ENCODE results near the gene KLHL29.

Gene KLHL29

GRCh38 chr2:23666241-23666979, 281.4 kb downstream of the KLHL29 start:
- Mint-ChIP-seq H3K9me3 (no peaks in the 10 kb centered on the region), H3K27ac (no peak overlapping the region), H3K36me3 (ENCODE audit: low read depth) (no peaks in the 10 kb centered on the region), H3K4me1 (ENCODE audit: low read depth) (no peaks in the 10 kb centered on the region), H3K27me3 (peaks cover 38% of the 10 kb centered on the region), H3K4me3 (no peak overlapping the region)
- intact Hi-C loops (cut with micrococcal nuclease) = no loop called here

GRCh38 chr2:23666980-23667357, 282.0 kb downstream of the KLHL29 start:
- Mint-ChIP-seq H3K36me3 (ENCODE audit: low read depth) (no peaks in the 10 kb centered on the region), H3K9me3 (no peaks in the 10 kb centered on the region), H3K4me1 (ENCODE audit: low read depth) (no peaks in the 10 kb centered on the region), H3K4me3 (no peak overlapping the region), H3K27me3 (peaks cover 34% of the 10 kb centered on the region), H3K27ac (no peak overlapping the region)
- intact Hi-C loops (cut with micrococcal nuclease) = no loop called here

GRCh38 chr2:23668756-23669304, 283.9 kb downstream of the KLHL29 start:
- Mint-ChIP-seq H3K9me3 (no peaks in the 10 kb centered on the region), H3K27ac (no peak overlapping the region), H3K36me3 (ENCODE audit: low read depth) (no peaks in the 10 kb centered on the region), H3K4me3 (no peak overlapping the region), H3K27me3 (peaks cover 15% of the 10 kb centered on the region), H3K4me1 (ENCODE audit: low read depth) (no peaks in the 10 kb centered on the region)
- intact Hi-C loops (cut with micrococcal nuclease) = no loop called here

- no peak overlapping the region for H3K4me3 Mint-ChIP-seq
- no peaks in the 10 kb centered on the region for H3K4me1 Mint-ChIP-seq (ENCODE audit: low read depth)
- H3K9me3 Mint-ChIP-seq = no peaks in the 10 kb centered on the region
- H3K27ac Mint-ChIP-seq = no peak overlapping the region
- H3K27me3 Mint-ChIP-seq = peaks cover 9% of the 10 kb centered on the region
- intact Hi-C loops (cut with micrococcal nuclease) = no loop called here
- H3K36me3 Mint-ChIP-seq (ENCODE audit: low read depth) = no peaks in the 10 kb centered on the region
These were observed 284.6 kb downstream of the KLHL29 start for GRCh38 chr2:23669413-23670244.

- no peaks in the 10 kb centered on the region for H3K9me3 Mint-ChIP-seq
- H3K27me3 Mint-ChIP-seq = peaks cover 8% of the 10 kb centered on the region
- no peaks in the 10 kb centered on the region for H3K36me3 Mint-ChIP-seq (ENCODE audit: low read depth)
- H3K4me1 Mint-ChIP-seq (ENCODE audit: low read depth) = no peaks in the 10 kb centered on the region
- intact Hi-C loops (cut with micrococcal nuclease) = no loop called here
- H3K4me3 Mint-ChIP-seq = no peak overlapping the region
- H3K27ac Mint-ChIP-seq = no peak overlapping the region
These were observed 285.2 kb downstream of the KLHL29 start for GRCh38 chr2:23670245-23670592.

GRCh38 chr2:23673082-23673481, 288.1 kb downstream of the KLHL29 start:
- Mint-ChIP-seq H3K4me1 (ENCODE audit: low read depth) (no peaks in the 10 kb centered on the region), H3K27ac (no peak overlapping the region), H3K36me3 (ENCODE audit: low read depth) (no peaks in the 10 kb centered on the region), H3K4me3 (no peak overlapping the region), H3K27me3 (no peaks in the 10 kb centered on the region), H3K9me3 (no peaks in the 10 kb centered on the region)
- intact Hi-C loops (cut with micrococcal nuclease) = no loop called here

GRCh38 chr2:23673830-23674679, 289.1 kb downstream of the KLHL29 start:
- no peaks in the 10 kb centered on the region for H3K36me3 Mint-ChIP-seq (ENCODE audit: low read depth)
- no peaks in the 10 kb centered on the region for H3K27me3 Mint-ChIP-seq
- no peak overlapping the region for H3K27ac Mint-ChIP-seq
- intact Hi-C loops (cut with micrococcal nuclease) = no loop called here
- no peaks in the 10 kb centered on the region for H3K9me3 Mint-ChIP-seq
- no peak overlapping the region for H3K4me3 Mint-ChIP-seq
- no peaks in the 10 kb centered on the region for H3K4me1 Mint-ChIP-seq (ENCODE audit: low read depth)

GRCh38 chr2:23675506-23675905, 290.5 kb downstream of the KLHL29 start:
- Mint-ChIP-seq H3K36me3 (ENCODE audit: low read depth) (no peaks in the 10 kb centered on the region), H3K4me3 (no peak overlapping the region), H3K27ac (no peak overlapping the region), H3K4me1 (ENCODE audit: low read depth) (no peaks in the 10 kb centered on the region), H3K9me3 (no peaks in the 10 kb centered on the region), H3K27me3 (peaks cover 2% of the 10 kb centered on the region)
- intact Hi-C loops (cut with micrococcal nuclease) = no loop called here

GRCh38 chr2:23677836-23678235, 292.9 kb downstream of the KLHL29 start:
- no peak overlapping the region for H3K4me3 Mint-ChIP-seq
- no peak overlapping the region for H3K27ac Mint-ChIP-seq
- no peaks in the 10 kb centered on the region for H3K36me3 Mint-ChIP-seq (ENCODE audit: low read depth)
- H3K4me1 Mint-ChIP-seq (ENCODE audit: low read depth) = no peaks in the 10 kb centered on the region
- peaks cover 6% of the 10 kb centered on the region for H3K27me3 Mint-ChIP-seq
- no peaks in the 10 kb centered on the region for H3K9me3 Mint-ChIP-seq
- intact Hi-C loops (cut with micrococcal nuclease) = no loop called here

GRCh38 chr2:23679044-23679443, 294.1 kb downstream of the KLHL29 start:
- intact Hi-C loops (cut with micrococcal nuclease) = no loop called here

GRCh38 chr2:23680951-23681350, 296.0 kb downstream of the KLHL29 start:
- H3K9me3 Mint-ChIP-seq = no peaks in the 10 kb centered on the region
- no peak overlapping the region for H3K27ac Mint-ChIP-seq
- no peak overlapping the region for H3K4me3 Mint-ChIP-seq
- H3K4me1 Mint-ChIP-seq (ENCODE audit: low read depth) = peaks cover 5% of the 10 kb centered on the region
- intact Hi-C loops (cut with micrococcal nuclease) = no loop called here
- no peaks in the 10 kb centered on the region for H3K36me3 Mint-ChIP-seq (ENCODE audit: low read depth)
- peaks cover 20% of the 10 kb centered on the region for H3K27me3 Mint-ChIP-seq

More at GRCh38 chr2:23679044-23679443, 294.1 kb downstream of the KLHL29 start:
- Mint-ChIP-seq H3K36me3 (ENCODE audit: low read depth) (no peaks in the 10 kb centered on the region), H3K9me3 (no peaks in the 10 kb centered on the region), H3K27me3 (peaks cover 6% of the 10 kb centered on the region), H3K27ac (no peak overlapping the region), H3K4me3 (no peak overlapping the region), H3K4me1 (ENCODE audit: low read depth) (no peaks in the 10 kb centered on the region)

- intact Hi-C loops (cut with micrococcal nuclease) = no loop called here
- Mint-ChIP-seq H3K27me3 (peaks cover 25% of the 10 kb centered on the region), H3K4me3 (no peak overlapping the region), H3K9me3 (no peaks in the 10 kb centered on the region), H3K4me1 (ENCODE audit: low read depth) (peaks cover 5% of the 10 kb centered on the region), H3K36me3 (ENCODE audit: low read depth) (no peaks in the 10 kb centered on the region), H3K27ac (no peak overlapping the region)
These were observed 296.6 kb downstream of the KLHL29 start for GRCh38 chr2:23681356-23682140.

- H3K36me3 Mint-ChIP-seq (ENCODE audit: low read depth) = no peaks in the 10 kb centered on the region
- H3K4me1 Mint-ChIP-seq (ENCODE audit: low read depth) = peaks cover 5% of the 10 kb centered on the region
- no peak overlapping the region for H3K27ac Mint-ChIP-seq
- no peaks in the 10 kb centered on the region for H3K9me3 Mint-ChIP-seq
- no peak overlapping the region for H3K4me3 Mint-ChIP-seq
- peaks cover 25% of the 10 kb centered on the region for H3K27me3 Mint-ChIP-seq
- intact Hi-C loops (cut with micrococcal nuclease) = no loop called here
These were observed 297.5 kb downstream of the KLHL29 start for GRCh38 chr2:23682481-23682880.
